Fibroblast of skin of abdomen (primary cell): ENCODE data around the gene HTR6.

Source experiments
- DNase-seq: peaks from one replicate; pipeline ENCODE4 v3.0.0-alpha.2; 2013

The HTR6 gene

DNA sequence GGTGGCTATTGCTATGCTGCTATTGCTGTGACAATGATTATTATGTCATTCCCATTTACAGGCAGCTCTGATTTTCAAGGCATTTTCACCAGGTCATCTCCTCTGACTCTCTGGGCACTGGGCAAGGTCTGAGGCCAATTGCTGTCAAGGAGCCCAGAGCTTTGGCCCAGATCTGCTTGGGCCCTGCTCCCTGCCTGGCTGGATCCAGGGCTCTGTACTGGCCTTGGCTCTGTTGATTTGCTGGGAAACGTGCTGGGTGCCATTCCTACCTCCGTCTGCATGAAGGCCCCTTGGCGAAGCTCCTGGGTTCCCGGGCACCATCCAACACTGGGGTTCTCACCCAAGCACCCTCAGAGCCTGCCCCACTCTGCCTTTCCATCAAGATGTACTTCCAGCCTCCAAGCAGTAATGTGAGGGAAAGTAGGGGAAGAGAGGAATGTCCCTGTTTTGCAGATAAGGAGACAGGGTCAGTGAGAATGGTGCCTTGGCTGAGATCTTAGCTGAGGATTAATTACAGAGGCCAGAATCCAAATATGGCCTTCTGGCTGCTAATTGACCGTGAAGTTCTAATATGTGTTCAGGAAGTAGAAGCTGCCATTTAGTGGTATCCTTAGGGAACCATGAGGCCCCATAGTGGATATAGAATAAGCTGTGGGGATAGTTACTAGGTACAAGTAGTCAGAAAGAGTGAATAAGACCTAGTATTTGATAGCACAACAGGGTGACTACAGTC is 63.9 kb downstream of the HTR6 start:
- DNase-seq: no peak

DNA sequence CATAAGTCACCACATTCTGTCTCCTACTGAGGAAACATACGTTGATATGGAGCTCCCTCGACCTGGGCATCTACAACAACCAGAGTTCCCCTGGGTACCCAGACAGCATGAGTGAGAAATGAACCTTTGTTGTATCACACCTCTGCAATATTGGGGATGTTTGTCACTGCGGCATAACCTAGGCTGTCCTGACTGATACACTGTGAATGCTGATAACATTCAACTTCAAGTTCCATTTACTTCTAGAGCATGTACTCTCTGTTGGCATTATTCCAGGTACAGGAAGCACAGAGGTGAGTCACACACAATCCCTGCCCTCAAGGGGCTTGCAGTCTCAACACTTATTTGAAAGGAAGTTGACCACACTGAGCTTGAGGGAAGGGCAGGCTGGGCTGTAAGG is 65.6 kb downstream of the HTR6 start:
- DNase-seq: no peak
